Hepatocyte (in vitro differentiated cells): ENCODE measurements around the gene DHX15. TPM values are rescaled to one million over a fixed set of nuclear protein-coding genes. Genes with fewer than 3 reads are reported as not detected.

ENCODE experiments used
- DNase-seq: peaks from one replicate; pipeline ENCODE4 v3.0.0-alpha.2; 2016; ENCODE audit warnings: low spot score
- H2AFZ ChIP-seq: fragments of 200-600 bp; sonication (generic); 2 replicates; pipeline ENCODE4 v1.6.0; 2016; ENCODE audit warnings: antibody characterized with exemption, mild to moderate bottlenecking
- H3K27ac ChIP-seq: fragments of 200-600 bp; sonication (generic); 2 replicates; pipeline ENCODE4 v1.5.1; 2016; ENCODE audit warnings: mild to moderate bottlenecking
- H3K27me3 ChIP-seq: fragments of 200-600 bp; sonication (generic); 2 replicates; pipeline ENCODE4 v1.6.1; 2016
- H3K36me3 ChIP-seq: fragments of 200-600 bp; sonication (generic); replicated peaks from 2 replicates; pipeline ENCODE4 v1.5.1; 2016; ENCODE audit warnings: low read depth; ENCODE audit not compliant: insufficient read depth
- H3K4me1 ChIP-seq: fragments of 200-600 bp; sonication (generic); 2 replicates; pipeline ENCODE4 v1.5.1; 2016; ENCODE audit warnings: mild to moderate bottlenecking, moderate library complexity; ENCODE audit not compliant: insufficient read depth
- H3K4me2 ChIP-seq: fragments of 200-600 bp; sonication (generic); 2 replicates; pipeline ENCODE4 v1.6.0; 2016
- H3K4me3 ChIP-seq: fragments of 200-600 bp; sonication (generic); 2 replicates; pipeline ENCODE4 v1.5.1; 2016; ENCODE audit warnings: mild to moderate bottlenecking
- H3K79me2 ChIP-seq: fragments of 200-600 bp; sonication (generic); 2 replicates; pipeline ENCODE4 v1.6.0; 2017; ENCODE audit warnings: mild to moderate bottlenecking
- H3K9me2 ChIP-seq: fragments of 200-600 bp; sonication (generic); replicated peaks from 2 replicates; pipeline ENCODE4 v1.6.0; 2017; ENCODE audit warnings: mild to moderate bottlenecking; ENCODE audit not compliant: insufficient read depth
- H3K9me3 ChIP-seq: fragments of 200-600 bp; sonication (generic); 2 replicates; pipeline ENCODE4 v1.5.1; 2016; ENCODE audit warnings: low read depth, mild to moderate bottlenecking
- H4K20me1 ChIP-seq: fragments of 200-600 bp; sonication (generic); 2 replicates; pipeline ENCODE4 v1.6.0; 2016; ENCODE audit warnings: mild to moderate bottlenecking; ENCODE audit not compliant: insufficient read depth, poor library complexity, severe bottlenecking
- CTCF ChIP-seq: fragments of 200-600 bp; sonication (generic); IDR thresholded peaks from 2 replicates; pipeline ENCODE4 v1.5.1; 2016; ENCODE audit warnings: antibody characterized with exemption, mild to moderate bottlenecking; ENCODE audit not compliant: poor library complexity
- EZH2 ChIP-seq: fragments of 200-600 bp; sonication (generic); IDR thresholded peaks from 2 replicates; pipeline ENCODE4 v1.6.1; 2016; ENCODE audit warnings: antibody characterized with exemption, mild to moderate bottlenecking, borderline replicate concordance
- EZH2phosphoT487 ChIP-seq: fragments of 200-600 bp; sonication (generic); IDR thresholded peaks from one replicate; pipeline ENCODE4 v1.6.1; 2018; ENCODE audit warnings: antibody characterized with exemption, mild to moderate bottlenecking, low read depth, moderate library complexity; ENCODE audit not compliant: unreplicated experiment, severe bottlenecking
- whole genome bisulfite sequencing: methylation state at CpG from one replicate; pipeline ENCODE4 v1.1.6; 2016; ENCODE audit warnings: low lambda C conversion rate; ENCODE audit errors: missing lambda C conversion rate; 5-methylcytosine and 5-hydroxymethylcytosine counted together
- polyA plus RNA-seq: library from polyadenylated mRNA; unstranded; fragments of >200 nt; fragmentation: Nextera tagmentation; extraction: Ambion mirVana; gene quantifications from 2 replicates; pipeline ENCODE4 v1.2.1, GENCODE V29; 2016
- total RNA-seq: library from RNA; depleted of rRNA; stranded (reverse); fragments of >200 nt; gene quantifications from 2 replicates; pipeline ENCODE4 v1.2.3, GENCODE V29; 2014

The DHX15 gene
- 180 and 188 TPM in 2 replicates for total RNA-seq
- polyA plus RNA-seq, result 88.1 and 88.4 TPM in 2 replicates

- Histone ChIP-seq H4K20me1 (peaks cover 40% of the 10 kb centered on the region), H2AFZ (peak within 1 kb of the TSS; percentile 95), H3K36me3 (no peaks in the 10 kb centered on the region), H3K4me3 (peak within 1 kb of the TSS; percentile 72), H3K27me3 (no peaks in the 10 kb centered on the region), H3K4me2 (peak within 1 kb of the TSS; percentile 86), H3K9me2 (no peaks in the 10 kb centered on the region), H3K9me3 (no peaks in the 10 kb centered on the region), H3K4me1 (peaks cover 15% of the 10 kb centered on the region), H3K27ac (peak within 1 kb of the TSS; percentile 99), H3K79me2 (peaks cover 49% of the 10 kb centered on the region)
- TF ChIP-seq CTCF, result no peak
- TF ChIP-seq EZH2phosphoT487, result no peak
- TF ChIP-seq EZH2, result no peak
- WGBS, result under 1% methylated on average over 49 of the region's 52 CpGs
- DNase-seq, result peak; percentile 99
These were observed at the start of gene DHX15 for GRCh38 chr4:24584211-24584850. TSS of gene DHX15 (minus strand) at chr4:24584554. CDS start at chr4:24584393, 161 bp downstream.

GRCh38 chr4:24632011-24632410 is 47.7 kb upstream of the DHX15 start:
- no peak overlapping the region for H3K4me2 ChIP-seq
- no peaks in the 10 kb centered on the region for H3K27me3 ChIP-seq
- H3K36me3 ChIP-seq, result no peaks in the 10 kb centered on the region
- H3K79me2 ChIP-seq, result no peaks in the 10 kb centered on the region
- no peak for DNase-seq
- no peaks in the 10 kb centered on the region for H3K9me3 ChIP-seq
- WGBS, result 90% methylated on average over 2 of the region's 2 CpGs
- H2AFZ ChIP-seq, result no peak overlapping the region
- no peak overlapping the region for H3K27ac ChIP-seq
- TF ChIP-seq CTCF (no peak), EZH2phosphoT487 (no peak), EZH2 (no peak)
- no peaks in the 10 kb centered on the region for H4K20me1 ChIP-seq
- no peaks in the 10 kb centered on the region for H3K9me2 ChIP-seq
- H3K4me1 ChIP-seq, result no peaks in the 10 kb centered on the region
- H3K4me3 ChIP-seq, result no peak overlapping the region

- Histone ChIP-seq H3K9me3 (no peaks in the 10 kb centered on the region), H3K36me3 (no peaks in the 10 kb centered on the region), H3K9me2 (no peaks in the 10 kb centered on the region), H3K79me2 (no peaks in the 10 kb centered on the region), H3K4me2 (no peak overlapping the region), H3K27me3 (no peaks in the 10 kb centered on the region), H3K4me1 (no peaks in the 10 kb centered on the region), H4K20me1 (no peaks in the 10 kb centered on the region), H2AFZ (no peak overlapping the region), H3K4me3 (no peak overlapping the region), H3K27ac (no peak overlapping the region)
- no peak for TF ChIP-seq EZH2
- TF ChIP-seq EZH2phosphoT487, result no peak
- no peak for TF ChIP-seq CTCF
- no peak for DNase-seq
- WGBS, result 77% methylated on average over 5 of the region's 5 CpGs
These were observed 46.6 kb upstream of the DHX15 start for GRCh38 chr4:24630937-24631336.
